Stimulated activated CD4-positive, alpha-beta T cell treated with anti-CD3 and anti-CD28 coated beads, Interleukin-12 subunit alpha, Interleukin-12 subunit beta, amount 100 ng/mL, for 4 hours (primary cell): ENCODE data around the gene ATP2B2.

ENCODE experiments used
- DNase-seq: peaks from one replicate; pipeline ENCODE4 v3.0.0-alpha.2; 2020

Gene ATP2B2

GRCh38 chr3:10338591-10339353 is 166.6 kb downstream of the ATP2B2 start:
- no peak for DNase-seq

- DNase-seq: no peak
Observed at GRCh38 chr3:10338164-10338470, 167.3 kb downstream of the ATP2B2 start.

- DNase-seq: no peak
Observed at GRCh38 chr3:10337323-10338163, 167.8 kb downstream of the ATP2B2 start.

- no peak for DNase-seq
Observed at GRCh38 chr3:10336761-10337160, 168.6 kb downstream of the ATP2B2 start.

- DNase-seq: no peak
Observed at GRCh38 chr3:10335871-10336622, 169.3 kb downstream of the ATP2B2 start.

- no peak for DNase-seq
Observed at GRCh38 chr3:10335190-10335738, 170.1 kb downstream of the ATP2B2 start.

GRCh38 chr3:10334459-10334858 is 170.9 kb downstream of the ATP2B2 start:
- DNase-seq: no peak

GRCh38 chr3:10334042-10334441 is 171.3 kb downstream of the ATP2B2 start:
- DNase-seq: no peak

GRCh38 chr3:10333349-10333650 is 172.1 kb downstream of the ATP2B2 start:
- DNase-seq: no peak

- no peak for DNase-seq
Observed at GRCh38 chr3:10332481-10333348, 172.7 kb downstream of the ATP2B2 start.

GRCh38 chr3:10331320-10331719 is 174.1 kb downstream of the ATP2B2 start:
- no peak for DNase-seq

GRCh38 chr3:10330319-10330718 is 175.1 kb downstream of the ATP2B2 start:
- DNase-seq: no peak

GRCh38 chr3:10329495-10330015 is 175.8 kb downstream of the ATP2B2 start:
- DNase-seq: no peak

- no peak for DNase-seq
Observed at GRCh38 chr3:10328460-10329071, 176.8 kb downstream of the ATP2B2 start.

- DNase-seq: no peak
Observed at GRCh38 chr3:10327592-10327991, 177.8 kb downstream of the ATP2B2 start.

- DNase-seq: no peak
Observed at GRCh38 chr3:10322352-10322710, 183.1 kb downstream of the ATP2B2 start.

- DNase-seq: no peak
Observed at GRCh38 chr3:10321630-10322351, 183.6 kb downstream of the ATP2B2 start.

- DNase-seq: no peak
Observed at GRCh38 chr3:10320320-10320677, 185.1 kb downstream of the ATP2B2 start.

- no peak for DNase-seq
Observed at GRCh38 chr3:10319804-10320203, 185.6 kb downstream of the ATP2B2 start.

- DNase-seq: no peak
Observed at GRCh38 chr3:10319251-10319650, 186.1 kb downstream of the ATP2B2 start.

- no peak for DNase-seq
Observed at GRCh38 chr3:10317961-10318350, 187.4 kb downstream of the ATP2B2 start.
